Stimulated activated CD8-positive, alpha-beta memory T cell treated with anti-CD3 and anti-CD28 coated beads, Interleukin-7, amount 100 ng/mL, for 4 hours (primary cell): ENCODE data around the gene ABI3.

Experiments used
- DNase-seq, 2 donors: peaks; one replicate each; pipeline ENCODE4 v3.0.0-alpha.2; 2020; ENCODE audit warnings: low read depth in 2 of 2

Gene ABI3

DNA sequence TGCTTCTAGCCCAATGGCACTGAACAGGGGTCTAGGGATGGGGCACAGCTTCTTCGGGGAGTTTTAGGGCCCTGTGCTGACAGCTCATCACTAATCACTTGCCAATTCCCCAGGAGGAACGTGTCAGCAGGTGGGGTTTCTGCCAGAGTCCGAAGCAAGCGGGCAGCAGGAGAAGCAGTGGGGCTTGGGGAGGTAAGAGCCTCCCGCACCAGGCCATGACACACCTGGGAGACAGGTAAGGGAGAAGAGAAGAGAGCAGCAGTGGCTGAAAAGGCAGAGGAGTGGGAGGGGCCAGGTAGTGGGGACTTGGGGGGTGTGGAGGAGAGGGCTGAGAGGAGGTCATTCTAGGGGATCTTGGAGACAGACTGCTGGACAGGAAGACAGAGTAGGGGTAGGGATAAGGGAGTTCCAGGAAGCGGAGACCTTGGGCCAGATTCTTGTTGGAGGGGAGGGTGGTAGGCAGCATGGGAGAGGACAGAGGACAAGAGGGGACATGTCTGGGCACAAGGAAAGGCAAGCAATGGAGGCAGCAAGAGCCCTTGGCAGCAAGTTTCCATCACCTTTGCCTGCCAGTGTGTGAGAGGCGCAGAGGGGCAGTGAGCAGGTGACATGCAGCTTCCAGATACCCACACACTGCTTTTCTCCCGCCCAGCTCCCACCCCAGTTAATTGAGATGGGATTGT lies 15.2 kb downstream of the ABI3 start:
- DNase-seq = no peak

DNA sequence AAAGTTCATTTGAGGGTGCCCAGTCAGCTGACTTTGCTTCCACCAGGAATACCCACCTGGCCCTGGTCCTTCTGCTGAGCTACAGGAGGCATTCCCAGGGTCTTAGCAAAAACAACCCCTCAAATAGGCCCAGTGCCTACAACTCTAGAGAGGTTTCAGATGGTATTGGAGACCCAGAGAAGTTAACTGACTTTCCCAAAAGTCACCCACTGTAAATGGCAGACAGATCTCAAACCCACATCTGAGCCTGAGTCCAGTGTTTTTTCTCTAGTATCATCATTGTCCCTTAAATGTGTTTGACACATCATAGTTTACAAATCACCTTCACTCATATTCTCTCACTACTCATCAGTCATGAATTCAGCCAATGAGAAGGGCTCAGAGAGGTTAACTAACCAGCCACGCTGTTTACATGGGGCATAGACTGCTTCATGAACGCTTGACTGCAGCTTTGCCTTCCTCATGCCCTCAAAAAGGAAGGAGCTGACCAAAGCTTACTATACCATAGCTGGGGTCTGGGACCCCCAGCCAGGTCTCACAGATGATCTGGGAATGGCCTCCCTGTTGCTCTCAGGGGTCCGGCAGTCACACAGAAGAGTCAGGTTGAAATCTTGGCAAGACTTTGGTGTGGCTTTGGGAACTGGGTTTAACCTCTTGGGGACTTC lies 16.4 kb downstream of the ABI3 start:
- no peak for DNase-seq

DNA sequence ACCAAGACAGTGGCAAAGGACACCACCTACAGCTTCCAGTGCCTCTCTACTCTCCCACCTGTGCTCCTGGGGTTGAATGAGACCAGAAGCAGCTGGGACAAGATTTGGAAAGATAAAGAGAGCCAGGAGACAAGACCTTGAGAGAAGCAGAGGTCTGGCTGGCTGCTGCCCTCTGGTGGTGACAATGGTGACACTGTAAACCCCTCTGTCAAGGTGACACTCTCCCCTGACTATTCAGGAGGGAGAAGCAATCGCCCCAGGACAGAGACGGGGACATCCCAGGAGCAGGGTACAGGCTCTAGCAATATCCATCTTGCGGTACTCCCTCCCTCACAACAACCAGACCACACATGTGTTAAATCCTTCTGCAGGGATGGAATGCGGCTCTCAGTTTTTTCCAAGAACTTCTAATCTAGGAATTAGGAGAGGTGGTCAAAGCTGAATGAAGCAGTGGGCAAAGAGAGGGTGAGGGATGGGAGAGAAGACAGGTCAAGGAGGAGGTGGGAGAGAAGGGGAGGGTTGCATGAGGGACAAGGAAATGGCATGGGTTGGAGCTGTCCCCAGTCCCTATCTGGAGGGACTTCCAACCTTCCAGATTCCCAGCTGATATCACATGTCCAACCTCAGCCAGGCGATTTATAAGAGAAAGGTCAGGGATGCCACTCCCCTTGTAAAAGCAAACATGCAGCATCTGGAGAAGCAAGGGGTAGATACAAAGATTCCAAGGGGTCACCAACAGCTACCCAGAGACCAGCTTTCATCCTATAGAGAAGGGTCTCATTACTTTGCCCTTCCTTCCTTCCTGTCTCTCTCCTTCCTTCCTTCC lies 17.1 kb downstream of the ABI3 start:
- DNase-seq = peak; percentile 70 to 71

DNA sequence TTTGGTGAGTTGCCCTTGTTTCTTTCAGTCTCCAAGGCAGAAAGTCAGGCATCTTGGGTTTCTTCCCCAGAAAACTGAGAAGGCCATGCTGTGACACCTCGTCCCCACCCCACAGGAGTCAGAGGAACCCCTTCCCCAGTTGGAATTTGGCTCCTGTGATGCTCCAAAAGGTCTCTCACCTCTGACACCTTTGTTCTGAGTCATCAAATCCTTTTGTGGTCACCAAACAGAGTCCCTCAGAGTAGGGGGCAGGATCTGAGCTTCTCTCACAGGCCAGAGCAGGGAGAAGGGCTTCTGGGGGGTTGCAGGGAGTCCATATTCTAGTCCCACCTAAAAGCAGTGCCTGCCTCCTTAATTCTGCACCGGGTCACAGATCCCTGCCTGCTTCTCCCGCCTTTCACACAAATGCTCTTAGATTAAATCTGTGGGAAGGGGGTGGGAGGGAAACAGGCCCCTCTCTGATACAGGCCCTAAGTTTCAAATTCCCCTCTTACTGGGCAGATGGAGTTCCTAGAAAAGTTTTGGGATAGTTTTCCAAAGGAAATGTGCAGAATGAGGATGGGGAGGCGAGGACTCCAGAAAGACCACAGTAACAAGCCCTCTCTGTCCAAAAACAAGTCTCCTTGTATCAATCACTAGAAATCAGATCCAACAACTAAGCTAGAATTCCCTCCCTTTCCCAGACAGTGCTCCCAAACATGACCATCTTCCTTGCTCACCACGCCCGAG lies 18.7 kb downstream of the ABI3 start:
- DNase-seq = no peak

DNA sequence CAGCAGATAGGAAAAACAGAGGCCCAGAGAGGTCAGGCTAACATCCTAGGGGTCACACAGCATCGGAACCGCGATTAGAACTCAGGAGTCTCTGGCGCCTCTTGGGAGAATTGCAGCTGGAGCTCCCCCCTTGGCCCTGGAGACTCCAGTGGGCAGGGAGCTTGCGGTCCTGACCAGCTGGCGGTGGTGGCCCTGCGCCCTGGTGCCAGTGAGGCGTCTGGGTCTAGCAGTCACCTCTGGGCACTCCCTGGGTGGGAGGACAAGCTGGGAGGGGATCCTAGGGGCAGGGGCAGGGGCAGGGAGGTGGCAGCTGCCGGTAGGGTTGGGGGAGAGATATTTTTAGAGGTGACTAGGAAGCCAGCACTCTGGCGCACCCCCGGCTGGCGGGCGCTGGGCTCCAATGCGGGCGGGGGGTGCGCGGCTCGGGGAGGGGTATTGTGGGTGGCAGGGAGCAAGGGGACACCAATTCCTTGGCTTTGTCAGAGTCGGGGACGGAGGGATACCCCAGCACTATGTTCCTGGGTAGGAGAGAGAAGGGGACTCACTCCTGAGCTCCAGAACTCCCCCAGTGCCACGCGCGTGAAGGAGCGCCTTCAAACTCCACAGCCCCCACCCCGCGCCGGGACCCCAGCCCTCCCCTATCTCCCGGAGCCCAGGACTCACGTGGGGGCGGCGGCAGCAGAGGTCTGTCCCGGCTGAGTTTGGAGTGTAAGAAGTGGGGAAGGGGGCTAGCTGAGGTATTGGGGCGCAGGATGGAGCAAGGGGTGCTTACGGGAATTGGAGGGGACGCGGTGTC lies 19.5 kb downstream of the ABI3 start:
- no peak for DNase-seq

DNA sequence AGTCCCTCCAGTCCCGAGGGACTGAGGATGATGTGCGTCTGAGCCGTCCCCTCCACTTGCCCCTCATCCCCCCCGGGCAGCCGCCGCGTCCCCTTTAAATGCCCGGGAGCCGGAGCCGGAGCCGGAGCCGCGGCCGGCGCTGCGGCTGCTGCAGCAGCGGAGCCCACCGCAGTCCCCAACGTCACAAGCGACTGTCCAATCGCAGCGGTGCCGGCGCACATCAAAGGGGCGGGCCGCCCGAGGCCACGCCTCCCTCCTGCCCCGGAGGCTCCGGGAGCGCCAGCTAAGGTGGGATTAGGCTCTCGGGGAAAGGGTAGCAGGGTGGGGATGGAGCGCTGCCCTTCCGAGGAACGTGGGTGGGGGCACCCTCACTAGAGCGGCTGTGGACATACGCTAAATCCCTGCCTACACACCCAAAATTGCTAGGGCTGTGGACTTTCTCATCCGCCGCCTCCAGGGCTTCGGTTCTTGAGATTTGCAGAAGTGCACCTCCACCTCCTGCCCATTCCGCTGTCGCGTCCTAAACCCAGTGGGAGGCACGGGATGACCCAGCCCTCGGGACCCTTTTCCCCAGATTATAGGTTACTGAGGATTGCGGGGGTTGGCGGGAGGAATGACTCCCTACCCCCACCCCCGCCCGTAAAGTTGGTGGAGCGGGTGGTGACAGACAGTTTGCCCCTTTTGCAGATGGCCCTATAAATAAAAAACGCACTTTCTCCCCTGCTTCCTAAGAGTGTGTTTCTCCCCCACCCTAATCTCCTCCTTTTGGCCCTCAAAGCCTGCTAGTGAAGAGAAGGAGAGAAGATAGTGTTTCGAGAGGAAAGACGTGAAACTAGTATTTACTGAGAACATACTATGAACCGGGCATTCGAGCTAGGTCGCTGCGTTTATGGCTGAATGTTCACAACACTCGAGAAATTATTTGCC lies 20.4 kb downstream of the ABI3 start, which contains the start of gene PHOSPHO1:
PHOSPHO1 (minus strand) TSS at position 152 of the 927 bp plus-strand sequence. CDS start 4,096 bp downstream, outside the sequence.
- DNase-seq = peak; percentile 70 to 85

DNA sequence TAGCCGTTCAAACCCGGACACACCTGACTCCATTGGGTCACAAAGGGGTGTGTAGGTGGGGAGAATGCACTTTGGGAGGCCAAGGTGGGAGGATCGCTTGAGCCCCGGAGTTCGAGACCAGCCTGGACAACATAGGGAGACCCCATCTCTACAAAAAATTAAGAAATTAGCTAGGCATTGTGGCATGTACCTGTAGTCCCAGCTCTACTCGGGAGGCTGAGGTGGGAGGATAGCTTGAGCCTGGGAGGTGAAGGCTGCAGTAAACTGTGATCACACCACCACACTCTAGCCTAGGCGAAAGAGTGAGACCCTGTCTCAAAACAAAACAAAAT lies 21.0 kb downstream of the ABI3 start:
- DNase-seq = no peak

DNA sequence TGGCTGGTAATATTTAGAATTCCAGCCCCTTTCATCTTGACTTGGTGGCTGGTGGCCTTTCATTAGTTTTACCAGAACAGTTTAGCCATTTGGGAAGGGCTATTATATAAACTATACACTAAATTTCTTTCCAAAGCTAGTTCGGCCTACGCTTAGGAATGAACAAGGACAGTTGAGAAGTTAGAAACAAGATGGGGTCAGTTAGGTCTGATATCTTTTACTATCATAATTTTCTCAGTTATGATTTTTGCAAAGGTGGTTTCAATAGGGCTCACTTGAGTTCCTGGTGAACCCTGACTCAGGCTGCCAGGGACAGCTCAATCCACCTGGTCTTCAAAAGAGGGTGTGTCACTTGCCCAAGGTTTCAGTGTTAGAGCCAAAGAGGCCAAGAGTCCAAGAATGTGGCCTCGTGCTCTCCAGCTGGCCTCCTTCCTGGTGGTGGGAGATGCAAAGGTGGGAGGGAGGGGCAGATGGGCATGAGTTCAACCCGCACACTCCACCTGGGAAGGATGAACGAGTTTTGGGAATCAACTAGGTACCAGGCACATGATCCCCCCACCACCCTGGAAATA lies 24.1 kb downstream of the ABI3 start:
- DNase-seq = no peak

DNA sequence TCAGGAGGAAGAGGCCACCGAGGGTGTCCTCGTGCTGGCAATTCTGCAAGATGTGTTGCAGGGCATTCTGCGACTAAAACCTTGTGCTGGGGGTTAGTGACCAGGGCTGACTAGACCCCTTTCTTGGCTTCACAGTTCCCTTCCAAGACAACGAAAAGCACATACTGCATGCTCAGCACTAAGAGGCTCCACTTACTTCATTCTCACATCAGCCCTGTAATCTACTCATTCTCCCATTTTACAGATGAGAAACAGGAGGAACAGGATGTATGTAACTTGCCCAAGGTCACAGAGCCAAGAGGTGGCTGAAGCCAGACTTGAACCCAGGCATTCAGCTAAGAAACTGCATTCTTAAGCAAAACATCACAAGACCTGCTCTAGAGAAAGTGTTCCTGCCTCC lies 25.4 kb downstream of the ABI3 start:
- no peak for DNase-seq

DNA sequence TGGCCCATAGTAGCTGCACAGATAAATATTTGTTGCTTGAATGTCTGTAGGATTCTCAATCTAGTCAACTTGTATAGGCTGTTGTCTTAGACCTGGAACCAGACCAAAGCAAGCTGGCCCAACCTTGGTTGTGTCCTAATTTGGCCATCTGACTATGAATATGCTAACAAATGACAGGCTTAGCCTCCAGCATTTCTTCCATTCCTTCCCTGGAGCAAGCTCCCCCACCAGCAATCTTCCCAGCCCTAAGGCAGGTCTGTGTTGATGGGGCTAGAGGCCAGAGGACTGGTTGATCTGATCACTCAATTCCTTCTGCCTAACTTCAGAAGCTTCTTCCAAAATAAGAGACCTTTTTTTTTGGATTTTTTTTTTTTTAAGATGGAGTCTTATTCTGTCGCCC lies 29.5 kb downstream of the ABI3 start:
- DNase-seq = no peak

DNA sequence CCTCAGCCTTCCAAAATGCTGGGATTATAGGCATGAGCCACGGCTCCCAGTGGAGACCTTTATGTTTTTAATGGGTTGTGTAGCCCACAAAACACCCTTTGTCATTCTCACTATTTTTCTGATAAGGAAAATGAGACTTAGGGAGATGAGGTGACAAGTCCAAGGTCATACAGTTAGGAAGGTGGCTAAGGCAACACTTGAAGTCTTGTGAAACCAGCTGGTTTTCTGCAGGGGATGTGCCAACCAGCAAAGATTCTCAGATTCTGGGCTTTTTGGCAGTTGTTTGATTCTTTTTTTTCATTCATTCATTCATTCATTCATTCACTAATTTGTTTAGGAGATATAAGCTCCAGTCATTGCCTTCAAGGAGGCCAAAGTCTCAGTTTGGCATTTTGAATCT lies 30.1 kb downstream of the ABI3 start:
- no peak for DNase-seq

DNA sequence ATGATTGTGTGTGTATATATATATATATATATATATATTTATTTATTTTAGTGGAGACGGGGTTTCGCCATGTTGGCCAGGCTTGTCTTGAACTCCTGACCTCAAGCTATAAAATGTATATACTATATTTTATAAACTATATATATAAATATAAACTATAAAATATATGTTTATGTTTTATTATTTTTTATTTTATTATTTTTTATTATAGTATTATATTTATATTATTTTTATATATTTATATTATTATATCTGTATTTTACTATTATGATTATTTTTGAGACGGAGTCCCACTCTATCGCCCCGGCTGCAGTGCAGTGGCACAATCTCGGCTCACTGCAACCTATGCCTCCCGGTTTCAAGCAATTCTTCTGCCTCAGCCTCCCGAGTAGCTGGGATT lies 30.5 kb downstream of the ABI3 start:
- no peak for DNase-seq

DNA sequence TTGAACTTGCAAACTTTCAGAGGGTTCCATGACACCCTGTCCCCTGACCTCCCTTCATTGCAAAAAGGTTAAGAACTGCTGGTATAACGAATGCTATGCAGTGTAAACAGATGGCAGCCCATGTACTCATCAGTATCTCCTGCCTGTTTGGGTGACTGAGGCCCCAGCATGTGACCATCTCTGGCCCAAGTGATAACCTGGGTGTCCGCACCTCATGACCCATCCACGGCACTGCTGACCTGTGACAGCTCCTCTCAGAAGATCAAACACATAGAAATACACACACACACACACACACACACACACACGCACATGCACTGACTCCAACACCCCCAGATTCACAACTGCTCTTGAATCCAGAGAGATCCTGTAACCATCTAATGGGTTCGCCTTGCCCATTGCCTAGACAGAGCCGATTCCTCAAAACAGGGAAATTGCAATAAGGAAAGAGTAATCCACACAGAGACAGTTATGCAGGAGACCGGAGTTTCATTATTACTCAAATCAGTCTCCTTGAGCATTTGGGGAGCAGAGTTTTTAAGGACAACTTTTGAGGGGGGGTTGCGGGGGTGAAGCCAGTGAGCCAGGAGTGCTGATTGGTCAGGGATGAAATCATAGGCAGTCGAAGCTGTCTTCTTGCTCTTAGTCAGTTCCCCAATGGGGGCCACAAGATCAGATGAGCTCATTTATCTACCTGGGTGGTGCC lies 31.3 kb downstream of the ABI3 start:
- DNase-seq = no peak

DNA sequence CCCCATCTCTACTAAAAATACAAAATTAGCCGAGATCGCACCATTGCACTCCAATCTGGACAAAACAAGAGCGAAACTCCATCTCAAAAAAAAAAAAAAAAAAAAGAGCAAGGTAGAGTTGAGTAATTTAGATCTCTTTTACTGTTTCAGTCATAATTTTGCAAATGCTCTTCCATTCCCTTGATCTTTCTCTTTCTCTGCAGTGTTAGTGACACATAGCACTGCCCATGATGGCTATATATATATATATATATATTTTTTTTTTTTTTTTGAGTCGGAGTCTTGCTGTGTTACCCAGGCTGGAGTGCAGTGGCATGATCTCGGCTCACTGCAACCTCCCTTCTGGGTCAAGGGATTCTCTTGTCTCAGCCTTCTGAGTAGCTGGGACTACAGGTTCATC lies 32.3 kb downstream of the ABI3 start:
- DNase-seq = no peak

DNA sequence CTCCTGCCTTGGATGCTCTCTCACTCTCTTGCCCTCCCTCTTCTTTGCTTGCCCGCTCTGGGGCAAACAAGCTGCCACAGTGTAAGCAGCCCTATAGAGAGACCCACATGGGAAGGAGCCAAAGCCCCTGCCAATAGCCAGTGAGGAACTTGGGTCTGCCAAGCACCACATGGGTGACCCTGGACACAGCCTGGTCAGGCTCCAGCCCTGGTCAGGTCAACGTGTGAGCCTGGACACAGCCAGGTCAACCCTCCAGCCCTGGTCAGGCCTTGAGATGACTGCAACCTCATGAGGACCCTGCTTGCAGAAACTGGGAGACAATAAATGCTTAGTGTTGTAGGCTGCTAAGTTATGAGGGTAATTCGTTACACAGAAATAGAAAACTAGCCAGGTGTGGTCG lies 34.3 kb downstream of the ABI3 start:
- no peak for DNase-seq

DNA sequence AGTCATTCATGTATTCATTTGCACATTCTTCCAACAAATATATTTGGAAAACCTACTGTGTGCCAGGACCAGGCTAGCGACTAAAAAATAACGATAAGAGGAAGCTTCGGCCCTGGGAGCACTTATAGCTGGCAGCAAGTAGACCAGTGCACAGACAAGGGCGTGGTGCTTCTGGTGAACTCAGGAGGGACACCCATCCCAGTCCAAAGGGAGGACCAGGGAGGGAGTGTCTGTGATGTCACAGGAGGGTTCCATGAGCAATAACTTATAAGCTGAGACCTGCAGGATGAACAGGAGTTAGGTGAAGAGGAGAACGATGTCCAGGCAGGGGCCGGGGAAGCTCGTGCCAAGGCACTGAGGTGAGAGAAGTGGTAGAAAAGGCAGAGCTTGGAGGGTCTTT lies 37.4 kb downstream of the ABI3 start:
- DNase-seq = no peak

DNA sequence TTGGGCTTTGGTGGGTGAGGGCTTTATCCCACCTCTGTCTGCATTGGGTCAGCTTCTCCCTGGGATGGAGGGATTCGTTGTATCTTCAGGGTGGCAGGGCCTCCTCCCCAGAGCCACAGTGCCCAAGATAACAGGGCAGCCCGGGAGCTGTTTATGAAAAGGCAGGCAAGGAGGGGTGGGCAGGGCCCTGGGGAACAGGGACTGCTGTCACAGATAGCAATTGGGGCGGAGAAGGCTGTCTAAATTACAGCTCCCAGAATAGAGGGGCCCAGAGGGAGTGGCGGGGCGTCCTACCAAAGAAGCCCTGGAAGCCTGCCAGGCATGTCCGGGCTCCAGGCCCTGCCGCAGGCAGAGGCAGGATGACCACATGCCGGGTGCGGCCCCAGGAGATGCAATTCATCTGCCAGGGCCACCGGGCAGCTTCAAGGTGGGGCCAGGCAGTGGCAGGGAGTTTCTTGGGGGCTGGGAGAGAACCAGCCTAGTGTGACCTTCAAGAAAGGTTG lies 38.8 kb downstream of the ABI3 start:
- DNase-seq = no peak

DNA sequence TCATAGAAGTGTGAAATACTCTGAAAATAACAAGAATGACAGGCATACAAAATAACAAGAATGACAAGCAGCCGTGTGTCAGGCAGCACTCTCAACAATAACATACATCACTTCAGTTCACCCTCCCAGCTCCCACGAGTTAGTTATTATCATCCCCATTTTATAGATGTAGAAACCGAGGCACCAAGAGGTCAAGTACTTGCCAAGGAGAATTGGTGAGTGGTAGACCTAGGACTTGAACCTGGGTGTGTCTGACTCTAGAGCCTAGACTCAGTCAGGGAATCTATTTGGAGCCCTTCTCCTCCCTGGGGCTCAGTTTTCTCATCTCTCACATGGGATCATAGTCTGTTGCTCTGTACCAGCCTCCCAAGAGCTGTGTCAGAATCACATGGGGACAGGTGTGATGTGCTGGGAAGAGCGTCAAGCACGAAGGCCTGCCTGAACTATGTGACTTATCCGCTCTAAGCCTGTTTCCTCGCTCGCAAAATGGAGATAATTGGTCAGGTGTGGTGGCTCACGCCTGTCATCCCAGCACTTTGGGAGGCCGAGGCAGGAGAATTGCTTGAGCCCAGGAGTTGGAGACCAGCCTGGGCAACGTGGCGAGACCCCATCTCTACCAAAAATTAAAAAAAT lies 39.5 kb downstream of the ABI3 start:
- no peak for DNase-seq
